ENCODE measurements around the gene PTPRZ1.

The PTPRZ1 gene

DNA sequence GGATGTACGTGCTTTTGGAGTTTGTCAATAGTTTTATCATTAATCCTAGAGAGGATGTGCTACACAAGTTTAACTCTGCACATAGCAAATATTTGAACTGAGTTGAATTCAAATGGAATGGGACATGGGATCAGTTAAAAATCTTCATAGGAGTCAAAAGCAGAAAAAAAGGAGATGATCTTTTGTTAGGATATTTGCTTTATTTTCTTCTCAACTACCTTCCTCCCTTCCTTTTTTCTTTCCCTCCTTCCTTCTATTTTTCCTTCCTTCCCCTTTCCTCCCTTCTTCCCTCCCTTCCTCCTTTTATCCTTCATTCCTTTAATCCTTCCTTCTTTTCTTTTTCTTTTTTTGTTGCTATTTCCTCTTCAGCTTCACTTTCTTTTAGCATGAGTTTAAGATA lies 6.6 kb downstream of the PTPRZ1 start:
- H3K27me3 ChIP-seq (replicated peaks; ENCODE audit: control insufficient read depth, insufficient read depth, low read length), result no peaks in the 10 kb centered on the region
- H3K36me3 ChIP-seq (ENCODE audit: control insufficient read depth, insufficient read depth, low read length), result no peaks in the 10 kb centered on the region
- no peak for TF ChIP-seq CTCF (IDR thresholded peaks at IDR 0.05; ENCODE audit: insufficient read depth, low read length, poor library complexity, severe bottlenecking)
- no peak overlapping the region for H3K4me3 ChIP-seq (replicated peaks; ENCODE audit: low read depth, low read length)
- DNase-seq (ENCODE audit: extremely low read depth, insufficient read length), result no peak

DNA sequence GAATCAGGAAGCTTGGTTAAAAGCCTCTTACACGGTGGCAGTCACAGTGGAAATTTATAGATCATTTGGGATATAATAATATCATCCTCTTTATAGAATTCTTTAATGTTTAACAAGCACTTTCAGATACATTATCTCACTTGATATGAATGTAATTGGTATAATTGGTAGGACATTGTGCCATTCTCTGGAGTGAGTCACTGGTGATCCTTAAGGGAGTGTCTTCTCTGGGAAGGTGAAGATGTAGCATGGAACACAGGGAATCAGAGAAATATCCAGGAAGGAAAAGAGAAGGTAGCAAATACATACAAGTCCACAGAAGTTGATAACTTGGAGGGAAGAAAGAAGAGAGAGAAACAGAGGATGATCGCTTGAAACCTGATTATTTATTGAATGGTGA lies 9.8 kb downstream of the PTPRZ1 start:
- DNase-seq (ENCODE audit: extremely low read depth, insufficient read length), result no peak
- TF ChIP-seq CTCF (IDR thresholded peaks at IDR 0.05; ENCODE audit: insufficient read depth, low read length, poor library complexity, severe bottlenecking), result no peak
- no peaks in the 10 kb centered on the region for H3K27me3 ChIP-seq (replicated peaks; ENCODE audit: control insufficient read depth, insufficient read depth, low read length)

DNA sequence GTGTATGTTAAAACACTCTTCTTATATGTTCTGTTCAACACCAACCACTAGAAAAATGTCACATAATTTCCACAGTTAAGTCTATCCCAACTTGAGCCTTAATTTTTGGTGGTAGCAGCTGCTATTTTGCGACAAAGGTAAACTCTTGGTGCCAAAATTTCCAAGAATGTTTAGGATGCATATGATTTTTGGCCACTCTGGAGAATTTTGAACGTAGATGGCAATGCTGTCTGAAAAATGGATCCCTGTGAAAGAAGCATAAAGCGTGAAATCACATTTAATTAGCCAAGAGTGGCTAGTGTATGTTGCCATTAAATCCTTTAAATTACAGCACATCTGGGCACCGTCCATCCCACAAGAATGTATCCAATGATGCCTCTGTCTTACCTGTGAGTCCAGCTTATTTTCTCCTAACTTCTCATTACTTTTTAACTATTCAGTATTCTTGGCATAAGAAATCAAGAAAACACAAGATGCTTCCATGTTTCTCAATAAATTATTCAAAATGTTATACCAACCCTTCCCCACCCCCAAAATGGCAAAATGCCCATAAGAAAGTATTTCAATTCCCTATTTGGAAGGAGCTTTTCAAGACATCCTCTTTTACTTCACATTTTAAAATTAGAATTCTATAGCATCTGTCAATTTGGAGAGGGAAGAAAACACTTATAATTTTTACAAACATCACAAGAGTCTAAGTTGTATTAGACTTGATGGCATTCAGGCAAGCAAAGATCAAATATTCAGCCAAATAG lies 12.4 kb downstream of the PTPRZ1 start:
- H3K4me3 ChIP-seq (replicated peaks; ENCODE audit: low read depth, low read length), result no peak overlapping the region
- H3K36me3 ChIP-seq (ENCODE audit: control insufficient read depth, insufficient read depth, low read length), result no peaks in the 10 kb centered on the region
- no peak for DNase-seq (ENCODE audit: extremely low read depth, insufficient read length)
- TF ChIP-seq CTCF (IDR thresholded peaks at IDR 0.05; ENCODE audit: insufficient read depth, low read length, poor library complexity, severe bottlenecking), result no peak
- no peaks in the 10 kb centered on the region for H3K27me3 ChIP-seq (replicated peaks; ENCODE audit: control insufficient read depth, insufficient read depth, low read length)

More for the DNA sequence above, 9.8 kb downstream of the PTPRZ1 start:
- no peak overlapping the region for H3K4me3 ChIP-seq (replicated peaks; ENCODE audit: low read depth, low read length)
- no peaks in the 10 kb centered on the region for H3K36me3 ChIP-seq (ENCODE audit: control insufficient read depth, insufficient read depth, low read length)

DNA sequence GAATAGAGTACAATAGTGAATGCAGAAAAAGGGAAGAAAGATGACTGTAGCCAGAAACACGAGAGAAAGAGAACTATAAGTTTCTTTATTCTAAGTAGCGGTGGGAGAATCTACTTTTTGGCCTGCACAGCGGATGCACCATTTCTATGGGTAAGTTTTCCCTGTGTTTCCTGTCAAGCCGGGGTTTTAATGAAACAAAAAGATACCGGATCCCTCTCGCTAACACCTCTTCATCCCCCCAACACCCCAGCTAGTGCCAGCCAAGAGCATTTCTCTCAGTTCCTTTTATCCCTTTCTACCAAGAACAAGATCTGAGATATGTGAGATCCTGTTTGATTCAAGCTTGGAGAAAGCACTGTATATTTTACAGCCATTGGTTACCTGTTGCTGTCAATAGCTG lies 14.7 kb downstream of the PTPRZ1 start:
- Histone ChIP-seq H3K4me3 (replicated peaks; ENCODE audit: low read depth, low read length) (no peak overlapping the region), H3K27me3 (replicated peaks; ENCODE audit: control insufficient read depth, insufficient read depth, low read length) (no peaks in the 10 kb centered on the region), H3K36me3 (ENCODE audit: control insufficient read depth, insufficient read depth, low read length) (no peaks in the 10 kb centered on the region)
- no peak for TF ChIP-seq CTCF (IDR thresholded peaks at IDR 0.05; ENCODE audit: insufficient read depth, low read length, poor library complexity, severe bottlenecking)
- DNase-seq (ENCODE audit: extremely low read depth, insufficient read length), result no peak

GRCh38 chr7:121890833-121891232 lies 17.9 kb downstream of the PTPRZ1 start:
- no peak overlapping the region for H3K4me3 ChIP-seq (replicated peaks; ENCODE audit: low read depth, low read length)
- H3K27me3 ChIP-seq (replicated peaks; ENCODE audit: control insufficient read depth, insufficient read depth, low read length), result no peaks in the 10 kb centered on the region
- no peaks in the 10 kb centered on the region for H3K36me3 ChIP-seq (ENCODE audit: control insufficient read depth, insufficient read depth, low read length)
- no peak for DNase-seq (ENCODE audit: extremely low read depth, insufficient read length)
- no peak for TF ChIP-seq CTCF (IDR thresholded peaks at IDR 0.05; ENCODE audit: insufficient read depth, low read length, poor library complexity, severe bottlenecking)

DNA sequence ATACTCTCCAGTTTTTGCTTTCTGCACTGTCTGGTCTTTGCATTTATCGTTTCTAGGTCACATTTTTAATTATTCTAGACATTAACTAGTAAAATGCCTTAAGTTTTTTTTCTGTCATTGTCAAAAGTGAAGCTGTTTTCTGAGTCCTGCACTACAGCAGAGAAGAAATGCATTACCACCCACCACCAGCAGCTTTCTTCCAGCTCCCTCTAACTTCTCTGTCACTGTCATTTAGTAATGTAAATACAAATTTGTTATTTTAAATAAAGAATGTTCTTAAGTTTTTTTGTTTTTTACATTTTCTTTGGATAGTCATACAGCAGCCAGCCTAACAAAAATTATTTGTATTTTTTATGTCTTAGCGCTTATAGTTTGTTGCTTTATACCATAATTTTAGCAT lies 18.8 kb downstream of the PTPRZ1 start:
- no peak for TF ChIP-seq CTCF (IDR thresholded peaks at IDR 0.05; ENCODE audit: insufficient read depth, low read length, poor library complexity, severe bottlenecking)

More for the DNA sequence above, 18.8 kb downstream of the PTPRZ1 start:
- no peak for DNase-seq (ENCODE audit: extremely low read depth, insufficient read length)
- Histone ChIP-seq H3K36me3 (ENCODE audit: control insufficient read depth, insufficient read depth, low read length) (no peaks in the 10 kb centered on the region), H3K27me3 (replicated peaks; ENCODE audit: control insufficient read depth, insufficient read depth, low read length) (no peaks in the 10 kb centered on the region), H3K4me3 (replicated peaks; ENCODE audit: low read depth, low read length) (no peak overlapping the region)
